ENCODE data around the gene RAPGEF4. TPM values are rescaled to one million over a fixed set of nuclear protein-coding genes. Genes with fewer than 3 reads are reported as not detected.

RAPGEF4 gene
- total RNA-seq, 1 experiment from 2014 or later: 0.59 TPM

DNA sequence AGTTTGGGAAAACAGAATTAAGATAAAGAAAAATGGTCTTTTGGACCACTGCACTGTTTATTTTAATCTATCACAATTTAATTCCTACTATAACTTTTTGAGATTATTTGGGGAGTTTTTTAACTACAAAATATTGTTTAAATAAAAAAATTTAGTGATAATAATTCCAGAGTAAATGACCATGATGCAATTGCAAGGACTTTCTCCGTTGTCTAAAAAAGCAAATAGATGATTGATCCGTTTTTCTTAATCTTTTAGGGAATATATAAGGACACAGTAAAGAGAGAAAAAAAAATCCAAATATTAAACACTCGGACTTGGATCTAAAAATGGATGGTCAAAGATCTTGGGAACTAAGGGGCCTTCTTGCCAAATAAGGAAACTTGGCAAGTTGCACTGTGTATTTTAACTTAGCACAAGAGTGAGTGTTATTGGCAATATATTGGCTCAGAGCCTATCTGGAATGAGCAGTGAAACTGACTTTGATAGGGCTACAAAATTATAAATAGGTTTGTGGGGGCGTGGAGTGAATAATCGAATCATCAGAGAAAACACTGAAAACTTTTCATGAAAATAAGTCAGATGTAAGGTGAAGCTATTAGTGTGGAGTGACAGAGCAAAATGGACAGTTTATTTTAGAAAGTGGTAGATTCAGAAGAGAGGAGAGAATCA is 342.0 kb downstream of the RAPGEF4 start:
- no peak for DNase-seq (ENCODE audit: low read depth, low spot score)
- Histone ChIP-seq H3K27ac (ENCODE audit: low read depth, low read length) (no peak overlapping the region), H3K27me3 (ENCODE audit: insufficient read depth, low read length) (no peaks in the 10 kb centered on the region), H3K4me3 (replicated peaks in 1 of 2; ENCODE audit: low read depth in 1 of 2, low read length in 2 of 2) (peak overlapping the region in 1 of 2 experiments; percentile 77; a peak in 1 of 4 replicates), H3K4me2 (ENCODE audit: low read length) (peak overlapping the region; percentile 96), H3K9ac (ENCODE audit: low read length) (peak overlapping the region; percentile 83; the same call in 1 of the 2 replicates), H3K9me3 (ENCODE audit: control insufficient read depth in 1 of 2, insufficient read depth in 1 of 2, low read depth in 1 of 2, low read length in 2 of 2) (no peaks in the 10 kb centered on the region), H3K9me2 (ENCODE audit: insufficient read depth) (no peaks in the 10 kb centered on the region), H3K36me3 (ENCODE audit: control insufficient read depth in 1 of 2, insufficient read depth in 2 of 2, low read length in 2 of 2) (no peaks in the 10 kb centered on the region), H2AFZ (ENCODE audit: low read depth, low read length, poor library complexity, severe bottlenecking) (no peak overlapping the region), H4K20me1 (ENCODE audit: insufficient read depth) (no peaks in the 10 kb centered on the region), H3K79me2 (ENCODE audit: insufficient read depth, low read length) (peaks cover 63% of the 10 kb centered on the region), H3K4me1 (ENCODE audit: control insufficient read depth in 1 of 2, insufficient read depth in 2 of 2, low read length in 2 of 2) (peaks cover 14 to 29% of the 10 kb centered on the region in 2 experiments)
- no TSS peak for BruUV-seq (replicated peaks)
- ChIA-PET RAD21 (ENCODE audit: low non-redundant PET in 1 of 2, low total read pairs in 2 of 2, uncharacterized antibody in 2 of 2, unreplicated experiment in 2 of 2) (no interaction called here), CTCF (interaction anchor here (1.5 kb wide), 1 partner anchor 50 kb away, joined by 3 read pairs; no protein-coding TSS in a partner anchor), POLR2A (no interaction called here)
- intact Hi-C loops (cut with micrococcal nuclease): no loop called here
- no peak for ATAC-seq
- TF ChIP-seq FOSL1 (IDR thresholded peaks at IDR 0.05; ENCODE audit: low read depth) (no peak), SRF (IDR thresholded peaks at IDR 0.05; ENCODE audit: low read depth) (peak; percentile 85)

GRCh38 chr2:173079141-173079540 is 343.5 kb downstream of the RAPGEF4 start:
- H3K36me3 ChIP-seq (ENCODE audit: control insufficient read depth in 1 of 2, insufficient read depth in 2 of 2, low read length in 2 of 2): no peaks in the 10 kb centered on the region
- no peak overlapping the region for H2AFZ ChIP-seq (ENCODE audit: low read depth, low read length, poor library complexity, severe bottlenecking)
- no peak overlapping the region for H3K9ac ChIP-seq (ENCODE audit: low read length)
- H3K79me2 ChIP-seq (ENCODE audit: insufficient read depth, low read length): peaks cover 77% of the 10 kb centered on the region
- no peaks in the 10 kb centered on the region for H3K9me3 ChIP-seq (ENCODE audit: control insufficient read depth in 1 of 2, insufficient read depth in 1 of 2, low read depth in 1 of 2, low read length in 2 of 2)
- DNase-seq (ENCODE audit: low read depth, low spot score): no peak
- H3K27me3 ChIP-seq (ENCODE audit: insufficient read depth, low read length): no peaks in the 10 kb centered on the region
- ATAC-seq: no peak
- H3K4me2 ChIP-seq (ENCODE audit: low read length): no peak overlapping the region
- no peaks in the 10 kb centered on the region for H3K9me2 ChIP-seq (ENCODE audit: insufficient read depth)
- no peak overlapping the region for H3K27ac ChIP-seq (ENCODE audit: low read depth, low read length)
- no peak overlapping the region for H3K4me3 ChIP-seq (replicated peaks in 1 of 2; ENCODE audit: low read depth in 1 of 2, low read length in 2 of 2)
- ChIA-PET POLR2A (no interaction called here), RAD21 (ENCODE audit: low non-redundant PET in 1 of 2, low total read pairs in 2 of 2, uncharacterized antibody in 2 of 2, unreplicated experiment in 2 of 2) (no interaction called here), CTCF (interaction anchor here (1.5 kb wide), 1 partner anchor 51 kb away, joined by 3 read pairs; no protein-coding TSS in a partner anchor)
- H4K20me1 ChIP-seq (ENCODE audit: insufficient read depth): no peaks in the 10 kb centered on the region
- no TSS peak for BruUV-seq (replicated peaks)
- peaks cover 14 to 29% of the 10 kb centered on the region in 2 experiments for H3K4me1 ChIP-seq (ENCODE audit: control insufficient read depth in 1 of 2, insufficient read depth in 2 of 2, low read length in 2 of 2)
- intact Hi-C loops (cut with micrococcal nuclease): no loop called here
- TF ChIP-seq SRF (IDR thresholded peaks at IDR 0.05; ENCODE audit: low read depth) (no peak), RAD21 (IDR thresholded peaks at IDR 0.05; ENCODE audit: low read depth) (no peak), SP1 (IDR thresholded peaks at IDR 0.05; ENCODE audit: low read depth) (no peak), POLR2AphosphoS5 (IDR thresholded peaks at IDR 0.05; ENCODE audit: low read depth, low read length) (no peak), EGR1 (IDR thresholded peaks at IDR 0.05; ENCODE audit: low read depth) (no peak), FOSL1 (IDR thresholded peaks at IDR 0.05; ENCODE audit: low read depth) (no peak), POLR2A (IDR thresholded peaks at IDR 0.05; ENCODE audit: borderline replicate concordance, extremely low read depth, insufficient read depth, insufficient read length) (no peak), EZH2 (IDR thresholded peaks at IDR 0.05) (no peak), EZH2phosphoT487 (IDR thresholded peaks at IDR 0.05; ENCODE audit: borderline replicate concordance) (no peak), JUND (IDR thresholded peaks at IDR 0.05) (no peak), ATF3 (IDR thresholded peaks at IDR 0.05) (no peak), CEBPB (IDR thresholded peaks at IDR 0.05; ENCODE audit: low read depth) (no peak), ELF1 (IDR thresholded peaks at IDR 0.05; ENCODE audit: borderline replicate concordance, low read depth) (no peak), YY1 (IDR thresholded peaks at IDR 0.05; ENCODE audit: extremely low read depth, insufficient replicate concordance, low read depth, low read length) (no peak), CTCF (IDR thresholded peaks at IDR 0.05 in 2 of 3, conservative IDR thresholded peaks at IDR 0.05 in 1 of 3; ENCODE audit: borderline replicate concordance in 1 of 3, insufficient read depth in 1 of 3, low read depth in 2 of 3, low read length in 2 of 3) (no peak), TCF7L2 (IDR thresholded peaks at IDR 0.05; ENCODE audit: borderline replicate concordance, extremely low read depth, insufficient read depth, insufficient read length) (no peak)
- TF ChIP-seq, protein P1, sequence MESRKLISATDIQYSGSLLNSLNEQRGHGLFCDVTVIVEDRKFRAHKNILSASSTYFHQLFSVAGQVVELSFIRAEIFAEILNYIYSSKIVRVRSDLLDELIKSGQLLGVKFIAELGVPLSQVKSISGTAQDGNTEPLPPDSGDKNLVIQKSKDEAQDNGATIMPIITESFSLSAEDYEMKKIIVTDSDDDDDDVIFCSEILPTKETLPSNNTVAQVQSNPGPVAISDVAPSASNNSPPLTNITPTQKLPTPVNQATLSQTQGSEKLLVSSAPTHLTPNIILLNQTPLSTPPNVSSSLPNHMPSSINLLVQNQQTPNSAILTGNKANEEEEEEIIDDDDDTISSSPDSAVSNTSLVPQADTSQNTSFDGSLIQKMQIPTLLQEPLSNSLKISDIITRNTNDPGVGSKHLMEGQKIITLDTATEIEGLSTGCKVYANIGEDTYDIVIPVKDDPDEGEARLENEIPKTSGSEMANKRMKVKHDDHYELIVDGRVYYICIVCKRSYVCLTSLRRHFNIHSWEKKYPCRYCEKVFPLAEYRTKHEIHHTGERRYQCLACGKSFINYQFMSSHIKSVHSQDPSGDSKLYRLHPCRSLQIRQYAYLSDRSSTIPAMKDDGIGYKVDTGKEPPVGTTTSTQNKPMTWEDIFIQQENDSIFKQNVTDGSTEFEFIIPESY (IDR thresholded peaks at IDR 0.05; ENCODE audit: extremely low read depth, insufficient replicate concordance, low read length): no peak
